Measurements from ENCODE around the gene BSND. TPM values are rescaled to one million over a fixed set of nuclear protein-coding genes. Genes with fewer than 3 reads are reported as not detected.

The BSND gene
- total RNA-seq, 4 donors from 2014 or later: not detected

- H3K9me3 ChIP-seq: no peaks in the 10 kb centered on the region
- no peak overlapping the region for H3K27ac ChIP-seq
- DNase-seq: no peak
- peaks cover 0 to 12% (median 0%) of the 10 kb centered on the region in 3 donors for H3K36me3 ChIP-seq
- H3K27me3 ChIP-seq: no peaks in the 10 kb centered on the region
- no peak overlapping the region for H3K4me3 ChIP-seq
- H3K4me1 ChIP-seq: no peaks in the 10 kb centered on the region
- TF ChIP-seq POLR2A (IDR thresholded peaks at IDR 0.05) (no peak), CTCF (IDR thresholded peaks at IDR 0.05) (no peak)
Measured at GRCh38 chr1:55047611-55048010, 48.9 kb downstream of the BSND start.

GRCh38 chr1:55048453-55049270, 49.9 kb downstream of the BSND start:
- TF ChIP-seq POLR2A (IDR thresholded peaks at IDR 0.05): no peak
- TF ChIP-seq CTCF (IDR thresholded peaks at IDR 0.05): no peak
- peak in 2 of 3 donors; percentile 23 to 28 for DNase-seq
- Histone ChIP-seq H3K9me3 (no peaks in the 10 kb centered on the region), H3K4me1 (no peaks in the 10 kb centered on the region), H3K27me3 (no peaks in the 10 kb centered on the region), H3K36me3 (peaks cover 0 to 12% (median 0%) of the 10 kb centered on the region in 3 donors), H3K4me3 (no peak overlapping the region), H3K27ac (no peak overlapping the region)

- H3K4me3 ChIP-seq: no peak overlapping the region
- DNase-seq: peak in 1 of 3 donors; percentile 35
- H3K4me1 ChIP-seq: no peaks in the 10 kb centered on the region
- no peak for TF ChIP-seq POLR2A (IDR thresholded peaks at IDR 0.05)
- no peak for TF ChIP-seq CTCF (IDR thresholded peaks at IDR 0.05)
- H3K27ac ChIP-seq: no peak overlapping the region
- no peaks in the 10 kb centered on the region for H3K27me3 ChIP-seq
- H3K9me3 ChIP-seq: no peaks in the 10 kb centered on the region
- peaks cover 0 to 12% (median 0%) of the 10 kb centered on the region in 3 donors for H3K36me3 ChIP-seq
Measured at GRCh38 chr1:55049271-55049913, 50.7 kb downstream of the BSND start.

GRCh38 chr1:55049914-55050278, 51.2 kb downstream of the BSND start:
- Histone ChIP-seq H3K36me3 (peaks cover 0 to 12% (median 0%) of the 10 kb centered on the region in 3 donors), H3K27ac (no peak overlapping the region), H3K4me3 (no peak overlapping the region), H3K9me3 (no peaks in the 10 kb centered on the region), H3K4me1 (no peaks in the 10 kb centered on the region), H3K27me3 (no peaks in the 10 kb centered on the region)
- no peak for TF ChIP-seq CTCF (IDR thresholded peaks at IDR 0.05)
- no peak for TF ChIP-seq POLR2A (IDR thresholded peaks at IDR 0.05)
- DNase-seq: peak in 2 of 3 donors; percentile 45

GRCh38 chr1:55050283-55050682, 51.5 kb downstream of the BSND start:
- no peak for TF ChIP-seq CTCF (IDR thresholded peaks at IDR 0.05)
- TF ChIP-seq POLR2A (IDR thresholded peaks at IDR 0.05): no peak
- no peaks in the 10 kb centered on the region for H3K9me3 ChIP-seq
- no peaks in the 10 kb centered on the region for H3K4me1 ChIP-seq
- peak in 2 of 3 donors; percentile 35 to 36 for DNase-seq
- peaks cover 0 to 12% (median 0%) of the 10 kb centered on the region in 3 donors for H3K36me3 ChIP-seq
- H3K27ac ChIP-seq: no peak overlapping the region
- H3K27me3 ChIP-seq: no peaks in the 10 kb centered on the region
- no peak overlapping the region for H3K4me3 ChIP-seq
